Skin of body (tissue), 2 donors: ENCODE data around the gene SERPINA9. TPM values are rescaled to one million over a fixed set of nuclear protein-coding genes. Genes with fewer than 3 reads are reported as not detected.

Experiments
- DNase-seq: peaks from one replicate; lab custom pipeline; 2025; lab: John Stamatoyannopoulos, UW
- total RNA-seq: library from RNA; depleted of rRNA; stranded (reverse); fragments of >200 nt; gene quantifications from one replicate; pipeline ENCODE4 v1.2.3, GENCODE V29; 2014

SERPINA9 gene
- total RNA-seq, 1 donor from 2014 or later, result 3.3 TPM

- no peak for DNase-seq
Measured at GRCh38 chr14:94462763-94463572, 13.0 kb downstream of the SERPINA9 start.

DNA sequence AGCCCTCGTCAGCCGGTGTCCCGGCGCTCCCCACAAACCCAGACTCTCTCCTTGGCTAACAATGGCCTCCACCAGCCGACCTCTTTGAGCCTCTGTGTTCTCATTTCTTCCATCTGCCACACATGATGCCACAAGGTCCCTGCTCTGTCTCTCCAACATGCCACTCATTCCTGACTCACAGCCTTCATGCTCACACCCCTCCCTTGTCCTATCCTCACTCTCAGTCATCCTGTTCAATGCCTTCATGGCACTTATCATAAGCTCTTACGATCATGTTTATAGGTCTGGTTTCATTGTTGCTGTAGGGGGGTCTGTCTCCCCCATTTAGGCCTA is 13.8 kb downstream of the SERPINA9 start:
- no peak for DNase-seq

GRCh38 chr14:94461526-94462218 is 14.3 kb downstream of the SERPINA9 start:
- DNase-seq, result no peak

GRCh38 chr14:94460631-94461416 is 15.2 kb downstream of the SERPINA9 start:
- DNase-seq, result no peak

- DNase-seq, result no peak
Measured at GRCh38 chr14:94458558-94459205, 17.3 kb downstream of the SERPINA9 start.

DNA sequence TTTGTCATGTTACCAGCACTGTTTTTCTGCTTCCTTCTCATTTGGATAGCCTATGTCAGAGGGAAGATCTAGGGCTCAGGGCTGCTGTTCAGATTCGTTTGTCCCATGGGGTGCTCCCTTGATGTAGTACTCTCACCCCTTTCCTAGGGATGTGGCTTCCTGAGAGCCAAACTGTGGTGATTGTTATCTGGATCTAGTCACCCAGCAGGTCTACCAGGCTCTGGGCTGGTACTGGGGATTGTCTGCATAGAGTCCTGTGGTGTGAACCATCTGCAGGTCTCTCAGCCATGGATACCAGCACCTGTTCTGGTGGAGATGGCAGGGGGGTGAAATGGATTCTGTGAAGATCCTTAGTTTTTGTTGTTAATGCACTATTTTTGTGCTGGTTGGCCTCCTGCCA is 17.9 kb downstream of the SERPINA9 start:
- DNase-seq, result no peak

DNA sequence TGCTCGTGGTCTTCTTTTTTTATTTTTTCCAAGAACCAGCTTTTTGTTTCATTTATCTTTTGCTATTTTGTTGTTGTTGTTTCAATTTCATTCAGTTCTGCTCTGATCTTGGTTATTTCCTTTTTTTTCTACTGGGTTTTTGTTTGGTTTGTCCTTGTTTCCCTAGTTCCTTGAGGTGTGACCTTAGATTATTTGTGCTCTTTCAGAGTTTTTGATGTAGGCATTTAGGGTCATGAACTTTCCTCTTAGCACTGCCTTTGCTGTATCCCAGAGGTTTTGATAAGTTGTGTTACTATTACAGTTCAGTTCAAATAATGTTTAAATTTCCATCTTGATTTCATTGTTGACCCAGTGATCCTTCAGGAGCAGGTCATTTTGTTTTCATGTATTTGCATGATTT is 20.1 kb downstream of the SERPINA9 start:
- DNase-seq, result no peak

DNA sequence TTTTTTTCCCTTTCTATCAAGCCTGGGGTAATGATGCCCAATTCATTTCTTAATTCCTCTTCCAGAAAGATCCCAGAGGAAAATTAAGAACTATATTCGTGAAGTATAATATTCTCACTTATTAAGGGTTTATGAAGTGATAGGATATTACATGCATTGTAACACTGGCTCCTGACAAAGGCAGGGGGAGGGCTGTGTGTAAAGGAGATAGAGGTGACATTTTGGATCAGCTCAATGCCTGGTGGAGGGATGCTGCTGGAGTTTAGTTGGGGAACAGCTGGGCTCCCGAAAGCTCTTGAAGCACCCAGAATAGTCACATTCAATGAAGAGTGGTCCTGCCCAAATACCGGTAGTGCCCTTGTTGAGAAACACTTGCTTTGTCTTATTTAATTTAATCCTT is 24.2 kb downstream of the SERPINA9 start:
- DNase-seq, result no peak

DNA sequence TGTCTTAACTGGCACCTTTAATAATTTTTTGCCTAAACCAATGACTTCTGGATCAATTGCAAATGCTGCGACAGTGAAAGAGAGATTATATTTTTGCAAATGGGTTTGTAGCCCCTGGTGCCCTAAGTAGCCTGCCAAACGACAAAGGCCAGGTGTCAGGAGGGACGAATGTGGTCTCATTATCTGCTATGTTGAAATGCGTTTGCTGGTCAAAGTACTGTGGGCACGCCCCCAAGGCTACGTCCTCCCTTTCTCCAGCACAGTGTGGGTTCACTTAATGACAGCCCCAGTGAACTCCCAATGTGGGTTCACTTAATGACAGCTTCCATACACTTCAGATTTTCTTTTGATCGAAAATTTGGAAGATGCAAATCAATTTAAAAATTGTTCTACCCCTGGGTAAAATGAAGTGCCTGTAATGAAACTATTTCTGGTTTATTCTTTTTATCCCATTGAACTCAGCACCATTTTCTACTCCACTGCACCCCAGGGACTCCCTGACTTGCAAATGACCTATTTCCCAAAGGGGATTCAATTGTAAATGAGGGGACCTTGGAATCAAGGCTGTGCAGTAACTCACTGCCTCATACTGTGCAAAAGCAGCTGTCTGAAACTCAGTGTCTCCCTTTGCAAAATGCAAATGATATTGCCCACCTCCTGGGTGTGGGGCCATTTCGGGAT is 24.8 kb downstream of the SERPINA9 start:
- no peak for DNase-seq

- no peak for DNase-seq
Measured at GRCh38 chr14:94450722-94451090, 25.3 kb downstream of the SERPINA9 start.

GRCh38 chr14:94449930-94450329 is 26.1 kb downstream of the SERPINA9 start:
- no peak for DNase-seq

DNA sequence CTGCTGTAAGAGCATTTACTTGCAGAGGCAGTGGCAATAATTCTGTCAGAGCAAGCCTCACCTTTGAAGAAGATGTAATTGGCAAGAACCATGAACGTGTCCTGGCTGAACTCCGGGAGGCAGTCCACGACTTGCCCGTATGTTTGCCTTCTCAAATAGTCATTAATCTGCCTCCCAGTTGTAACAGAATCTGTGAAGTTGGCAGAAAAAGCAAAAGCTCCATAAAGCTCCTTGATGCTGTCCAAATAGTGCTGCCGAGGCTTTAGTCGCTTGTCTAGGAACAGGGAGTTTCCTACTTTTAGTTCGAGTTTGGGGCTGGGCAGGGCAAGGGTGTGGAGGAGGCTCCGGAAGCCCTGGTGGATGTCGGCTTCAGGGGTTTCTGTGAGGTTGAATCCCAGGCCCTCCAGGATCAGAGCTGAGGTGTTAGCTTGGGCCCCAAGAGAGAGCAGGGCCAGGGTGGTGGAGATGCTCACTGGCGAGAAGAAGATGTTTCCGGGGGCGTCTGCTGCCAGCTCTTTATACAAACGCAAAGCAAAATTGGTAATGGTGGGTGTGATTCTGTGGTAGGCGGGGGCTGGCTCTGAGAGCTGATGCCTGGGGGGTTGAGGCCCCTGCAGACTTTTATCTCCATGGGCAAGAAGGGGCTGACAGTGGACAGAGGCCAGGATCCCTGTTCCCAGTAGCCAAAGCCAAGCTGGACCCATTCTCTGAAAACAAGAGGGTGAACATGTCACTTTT is 27.8 kb downstream of the SERPINA9 start:
- DNase-seq, result no peak

DNA sequence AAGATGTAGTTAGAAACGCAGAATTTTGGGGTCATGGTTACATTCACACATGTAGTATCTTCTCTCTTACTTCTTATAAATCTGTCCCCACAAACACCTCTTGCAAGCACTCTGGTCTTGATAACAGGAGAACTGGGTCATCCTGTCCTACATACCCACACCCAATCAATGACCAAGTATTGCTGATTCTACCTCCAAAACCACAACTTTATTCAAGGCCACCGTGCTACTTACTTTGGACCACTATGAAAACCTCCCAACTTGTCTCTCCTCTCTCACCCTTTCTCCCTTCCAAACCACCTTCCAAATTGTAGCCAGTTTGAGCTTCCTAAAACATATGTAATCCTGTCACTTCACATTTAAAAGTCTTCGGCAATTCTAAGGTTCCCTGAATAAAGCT is 28.8 kb downstream of the SERPINA9 start:
- DNase-seq, result no peak

DNA sequence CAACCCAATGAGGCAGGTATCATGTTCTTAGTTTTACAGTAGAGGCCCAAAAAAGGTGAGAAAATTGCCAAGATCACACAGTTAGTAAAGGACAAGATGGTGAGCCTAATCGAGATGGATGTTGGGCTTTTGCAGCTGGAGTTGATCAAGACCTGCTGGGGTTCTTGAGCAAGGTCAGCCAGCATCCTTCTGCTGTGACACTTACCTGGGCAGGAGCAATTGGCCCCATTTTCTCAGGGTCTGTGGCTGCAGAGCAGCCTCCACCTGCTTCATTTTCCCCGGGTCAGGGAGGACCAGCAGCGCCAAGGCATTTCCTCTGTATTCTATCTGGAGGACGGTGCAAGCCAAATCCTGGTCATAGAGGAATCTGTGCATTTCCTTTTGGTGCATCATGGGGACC is 29.9 kb downstream of the SERPINA9 start:
- DNase-seq, result no peak

- no peak for DNase-seq
Measured at GRCh38 chr14:94445003-94445402, 31.0 kb downstream of the SERPINA9 start.

- no peak for DNase-seq
Measured at GRCh38 chr14:94441531-94442205, 34.3 kb downstream of the SERPINA9 start.

GRCh38 chr14:94441130-94441529 is 34.9 kb downstream of the SERPINA9 start:
- no peak for DNase-seq

- DNase-seq, result no peak
Measured at GRCh38 chr14:94439453-94440057, 36.4 kb downstream of the SERPINA9 start.

- no peak for DNase-seq
Measured at GRCh38 chr14:94428610-94429009, 47.4 kb downstream of the SERPINA9 start.
